B cell (primary cell): ENCODE data around the gene NBPF3. TPM values are rescaled to one million over a fixed set of nuclear protein-coding genes. Genes with fewer than 3 reads are reported as not detected.
"Not testable (repeated sequence)": the region's sequence is repeated elsewhere in the genome, so short reads cannot be mapped to it uniquely, and the experiment has no call there.

Experiments
- ATAC-seq: fragments of 200-7000 bp; cut with Tn5 transposase; one replicate; pipeline ENCODE4 v1.10.0; 2021; ENCODE audit warnings: low read depth, mild to moderate bottlenecking, moderate number of reproducible peaks, moderate library complexity
- CTCF ChIA-PET: fragments of 350-600 bp; sonication (Branson Sonifier 250); formaldehyde crosslinking; loops from one replicate; lab custom pipeline; 2021; ENCODE audit warnings: antibody characterized with exemption, inconsistent platforms; lab: Charles Lee
- POLR2A ChIA-PET: fragments of 350-600 bp; sonication (Branson Sonifier 250); formaldehyde crosslinking; loops from one replicate; lab custom pipeline; 2021; ENCODE audit warnings: antibody characterized with exemption; lab: Charles Lee
- DNase-seq: peaks from one replicate; pipeline ENCODE4 v3.0.0; 2013
- H2AFZ ChIP-seq: 2 replicates; pipeline ENCODE4 v1.6.1; 2012; ENCODE audit warnings: mild to moderate bottlenecking, low read depth, low read length; ENCODE audit not compliant: insufficient read depth, poor library complexity, severe bottlenecking
- H3K27ac ChIP-seq, 2 donors: 1 replicate in 1 of 2; 2 replicates in 1 of 2; pipeline ENCODE4 v1.5.1; 2012 to 2013; ENCODE audit warnings: low read length in 2 of 2, mild to moderate bottlenecking in 2 of 2, moderate library complexity in 1 of 2
- H3K27me3 ChIP-seq, 4 experiments: fragments of 200-600 bp in 1 of 4; sonication (generic) in 1 of 4; replicated peaks in 1 of 4; 1 replicate in 2 of 4; 2 replicates in 2 of 4; pipeline versions ENCODE4 v1.6.1 to v1.7.0; 2013 to 2016; ENCODE audit warnings: low read length in 3 of 4, mild to moderate bottlenecking in 2 of 4, mixed read lengths in 1 of 4, moderate library complexity in 1 of 4; ENCODE audit not compliant: insufficient read depth in 4 of 4, control insufficient read depth in 3 of 4; ENCODE audit errors: control extremely low read depth in 1 of 4
- H3K36me3 ChIP-seq, 2 experiments: replicated peaks in 1 of 2; 1 replicate in 1 of 2; 2 replicates in 1 of 2; pipeline versions ENCODE4 v1.6.1 to v1.7.1; 2013; ENCODE audit warnings: low read length in 1 of 2; ENCODE audit not compliant: insufficient read depth in 2 of 2, control insufficient read depth in 1 of 2; ENCODE audit errors: control extremely low read depth in 1 of 2, extremely low read depth in 1 of 2
- H3K4me1 ChIP-seq, 2 donors: fragments of 200-600 bp in 1 of 2; sonication (generic) in 1 of 2; 1 replicate in 1 of 2; 2 replicates in 1 of 2; pipeline versions ENCODE4 v1.5.1 to v1.6.1; 2013 to 2017; ENCODE audit warnings: low read length in 2 of 2; ENCODE audit not compliant: control insufficient read depth in 2 of 2, insufficient read depth in 2 of 2
- H3K4me2 ChIP-seq: replicated peaks from 2 replicates; pipeline ENCODE3; 2012; ENCODE audit warnings: mild to moderate bottlenecking, low read depth, low read length; ENCODE audit not compliant: poor library complexity, severe bottlenecking
- H3K4me3 ChIP-seq, 5 experiments: fragments of 200-600 bp in 1 of 5; sonication (generic) in 1 of 5; 1 replicate in 3 of 5; 2 replicates in 2 of 5; pipeline versions ENCODE4 v1.5.1 to v1.7.0; 2011 to 2016; ENCODE audit warnings: low read length in 4 of 5, mild to moderate bottlenecking in 4 of 5, low read depth in 2 of 5, control low read depth in 1 of 5, moderate library complexity in 1 of 5; ENCODE audit not compliant: insufficient read depth in 1 of 5; ENCODE audit errors: control extremely low read depth in 1 of 5, extremely low read depth in 1 of 5
- H3K79me2 ChIP-seq: fragments of 200-600 bp; sonication (generic); one replicate; pipeline ENCODE4 v1.6.0; 2016; ENCODE audit warnings: low read length; ENCODE audit not compliant: control insufficient read depth, insufficient read depth
- H3K9ac ChIP-seq: fragments of 200-600 bp; sonication (generic); 2 replicates; pipeline ENCODE4 v1.6.1; 2017; ENCODE audit warnings: mild to moderate bottlenecking, low read length, moderate library complexity
- H3K9me3 ChIP-seq, 3 donors: one replicate each; pipeline versions ENCODE4 v1.6.1 to v1.7.1; 2013; ENCODE audit warnings: low read length in 2 of 3; ENCODE audit not compliant: control insufficient read depth in 2 of 3, insufficient read depth in 1 of 3; ENCODE audit errors: control extremely low read depth in 1 of 3
- H4K20me1 ChIP-seq: 2 replicates; pipeline ENCODE4 v1.6.0; 2012; ENCODE audit warnings: mild to moderate bottlenecking, low read length; ENCODE audit not compliant: insufficient read depth, control insufficient read depth, poor library complexity, severe bottlenecking
- H3K27ac Mint-ChIP-seq: one replicate; pipeline ENCODE4 v1.8.0; 2021; ENCODE audit warnings: mixed read lengths
- H3K27me3 Mint-ChIP-seq: one replicate; pipeline ENCODE4 v1.8.0; 2021; ENCODE audit warnings: mixed read lengths
- H3K4me1 Mint-ChIP-seq: one replicate; pipeline ENCODE4 v1.8.0; 2021; ENCODE audit warnings: mixed read lengths
- H3K4me3 Mint-ChIP-seq: one replicate; pipeline ENCODE4 v1.8.0; 2021; ENCODE audit warnings: mixed read lengths
- H3K9me3 Mint-ChIP-seq: one replicate; pipeline ENCODE4 v1.8.0; 2022; ENCODE audit warnings: mixed read lengths; ENCODE audit not compliant: insufficient read depth
- EZH2 ChIP-seq: IDR thresholded peaks from 2 replicates; pipeline ENCODE4 v1.6.1; 2012; ENCODE audit warnings: borderline replicate concordance, low read depth, mild to moderate bottlenecking, moderate library complexity, low read length; ENCODE audit not compliant: insufficient read depth, poor library complexity, severe bottlenecking
- WGBS: methylation state at CpG from one replicate; pipeline ENCODE4 v1.1.5; 2013; ENCODE audit warnings: missing lambda C conversion rate; ENCODE audit not compliant: insufficient coverage; 5-methylcytosine and 5-hydroxymethylcytosine counted together
- intact Hi-C: fragments of 100-400 bp; cut with micrococcal nuclease; formaldehyde crosslinking; loops from one replicate; pipeline ENCODE4 v1.10.0; 2022
- polyA plus RNA-seq: library from polyadenylated mRNA; depleted of rRNA; stranded (reverse); fragments of >200 nt; gene quantifications from 2 replicates; pipeline ENCODE4 v1.2.3, GENCODE V29; 2012
- total RNA-seq, 2 donors: library from RNA; stranded (reverse); fragments of 120-200 nt in 1 of 2; gene quantifications; 1 replicate in 1 of 2; 2 replicates in 1 of 2; pipeline versions ENCODE4 v1.2.3 to v1.2.4, GENCODE V29; 2013 to 2022
- TF ChIP-seq, protein P1 (sequence below): fragments of 200-600 bp; IDR thresholded peaks from one replicate; pipeline ENCODE4 v1.8.0; 2022; ENCODE audit warnings: antibody characterized with exemption, mild to moderate bottlenecking

Gene NBPF3
- total and polyA plus RNA-seq, 2 donors (not counting 1 experiment from before 2014, with no cell fraction given), result 2.0 to 4.2 TPM

DNA sequence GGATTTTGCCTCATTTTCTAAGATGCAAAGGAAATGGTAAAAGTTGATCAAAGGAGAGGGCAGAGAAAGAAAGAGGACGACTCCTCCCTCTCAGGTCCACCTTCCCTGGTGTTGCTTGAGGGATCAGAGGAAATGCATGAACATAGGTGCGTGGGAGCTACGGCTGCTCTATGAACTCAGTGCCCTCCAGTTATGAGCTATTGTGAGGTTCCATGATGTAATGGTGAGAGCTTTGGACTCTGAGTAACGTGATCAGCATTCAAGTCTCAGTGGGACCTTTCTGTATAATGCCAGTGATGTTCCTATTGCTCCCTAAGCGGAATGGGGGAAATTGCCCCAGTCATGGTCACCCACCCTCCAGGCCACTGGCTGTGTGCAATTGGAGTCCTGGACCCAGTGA lies 25.9 kb upstream of the NBPF3 start:
- H3K9me3 ChIP-seq, result no peaks in the 10 kb centered on the region
- no peak overlapping the region for H2AFZ ChIP-seq
- no peaks in the 10 kb centered on the region for H3K4me1 ChIP-seq
- CTCF ChIA-PET, result no interaction called here
- no peak overlapping the region for H3K27ac ChIP-seq
- H3K4me2 ChIP-seq, result no peak overlapping the region
- H3K27me3 Mint-ChIP-seq, result peaks cover 21% of the 10 kb centered on the region
- H3K4me3 Mint-ChIP-seq, result no peak overlapping the region
- no peak overlapping the region for H3K4me3 ChIP-seq
- no peaks in the 10 kb centered on the region for H3K9me3 Mint-ChIP-seq
- no peaks in the 10 kb centered on the region for H4K20me1 ChIP-seq
- intact Hi-C loops, result no loop called here
- H3K9ac ChIP-seq, result no peak overlapping the region
- POLR2A ChIA-PET, result no interaction called here
- peaks cover 0 to 2% (median 0%) of the 10 kb centered on the region in 4 experiments for H3K27me3 ChIP-seq
- TF ChIP-seq EZH2, result no peak
- TF ChIP-seq, protein P1, sequence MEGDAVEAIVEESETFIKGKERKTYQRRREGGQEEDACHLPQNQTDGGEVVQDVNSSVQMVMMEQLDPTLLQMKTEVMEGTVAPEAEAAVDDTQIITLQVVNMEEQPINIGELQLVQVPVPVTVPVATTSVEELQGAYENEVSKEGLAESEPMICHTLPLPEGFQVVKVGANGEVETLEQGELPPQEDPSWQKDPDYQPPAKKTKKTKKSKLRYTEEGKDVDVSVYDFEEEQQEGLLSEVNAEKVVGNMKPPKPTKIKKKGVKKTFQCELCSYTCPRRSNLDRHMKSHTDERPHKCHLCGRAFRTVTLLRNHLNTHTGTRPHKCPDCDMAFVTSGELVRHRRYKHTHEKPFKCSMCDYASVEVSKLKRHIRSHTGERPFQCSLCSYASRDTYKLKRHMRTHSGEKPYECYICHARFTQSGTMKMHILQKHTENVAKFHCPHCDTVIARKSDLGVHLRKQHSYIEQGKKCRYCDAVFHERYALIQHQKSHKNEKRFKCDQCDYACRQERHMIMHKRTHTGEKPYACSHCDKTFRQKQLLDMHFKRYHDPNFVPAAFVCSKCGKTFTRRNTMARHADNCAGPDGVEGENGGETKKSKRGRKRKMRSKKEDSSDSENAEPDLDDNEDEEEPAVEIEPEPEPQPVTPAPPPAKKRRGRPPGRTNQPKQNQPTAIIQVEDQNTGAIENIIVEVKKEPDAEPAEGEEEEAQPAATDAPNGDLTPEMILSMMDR, result no peak
- H3K36me3 ChIP-seq, result no peaks in the 10 kb centered on the region
- ATAC-seq (no peak), DNase-seq (no peak)
- no peaks in the 10 kb centered on the region for H3K79me2 ChIP-seq
- no peak overlapping the region for H3K27ac Mint-ChIP-seq
- WGBS, result 91% methylated on average over 4 of the region's 5 CpGs
- peaks cover 1% of the 10 kb centered on the region for H3K4me1 Mint-ChIP-seq

DNA sequence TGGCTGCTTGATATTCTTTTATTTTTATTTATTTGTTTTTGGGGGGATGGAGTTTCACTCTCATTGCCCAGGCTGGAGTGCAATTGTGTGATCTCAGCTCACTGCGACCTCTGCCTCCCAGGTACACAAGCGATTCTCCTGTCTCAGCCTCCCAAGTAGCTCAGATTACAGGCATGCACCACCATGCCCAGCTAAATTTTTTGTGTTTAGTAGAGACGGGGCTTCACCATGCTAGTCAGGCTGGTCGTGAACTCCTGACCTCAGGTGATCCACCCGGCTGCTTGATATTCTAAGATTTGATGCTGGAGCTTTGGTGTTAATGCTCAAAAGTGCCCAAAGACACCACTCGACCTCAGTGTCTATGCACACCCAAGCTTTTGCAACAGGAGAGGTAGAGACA lies 19.6 kb upstream of the NBPF3 start:
- ATAC-seq, H3K27ac ChIP-seq, H3K36me3 ChIP-seq, POLR2A ChIA-PET, H3K4me3 Mint-ChIP-seq, H3K4me3 ChIP-seq, H3K9me3 Mint-ChIP-seq, H3K27me3 ChIP-seq, H4K20me1 ChIP-seq, H3K9ac ChIP-seq, CTCF ChIA-PET, H3K4me2 ChIP-seq, DNase-seq, H2AFZ ChIP-seq, intact Hi-C loops, H3K9me3 ChIP-seq, H3K27ac Mint-ChIP-seq, H3K4me1 ChIP-seq, H3K4me1 Mint-ChIP-seq, H3K79me2 ChIP-seq: not testable (repeated sequence)
- peaks cover 37% of the 10 kb centered on the region for H3K27me3 Mint-ChIP-seq
- WGBS, result 100% methylated on average over 2 of the region's 6 CpGs

DNA sequence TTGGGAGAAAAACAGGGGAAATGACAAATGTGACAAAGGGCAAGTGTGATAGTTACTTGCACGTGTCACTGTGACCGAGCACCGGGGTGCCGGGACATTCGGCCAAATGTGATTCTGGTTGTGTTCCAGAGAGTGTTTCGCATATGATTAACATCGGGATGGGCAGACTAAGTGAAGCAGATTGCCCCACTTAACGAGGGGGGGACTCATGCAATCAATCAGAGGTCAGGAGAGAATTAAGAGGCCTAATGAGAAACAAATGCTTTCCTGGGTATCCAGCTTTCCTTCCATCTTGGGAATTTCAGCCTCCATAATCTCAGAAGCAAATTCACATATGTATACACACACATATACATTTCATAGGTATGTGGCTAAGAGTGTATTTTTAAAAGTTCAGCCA lies 18.6 kb upstream of the NBPF3 start:
- POLR2A ChIA-PET, H4K20me1 ChIP-seq, H3K4me3 Mint-ChIP-seq, CTCF ChIA-PET, ATAC-seq, H2AFZ ChIP-seq, H3K9me3 ChIP-seq, H3K4me3 ChIP-seq, H3K9me3 Mint-ChIP-seq, DNase-seq, H3K27ac ChIP-seq, H3K79me2 ChIP-seq, H3K9ac ChIP-seq, intact Hi-C loops, H3K27ac Mint-ChIP-seq, H3K4me2 ChIP-seq, H3K4me1 Mint-ChIP-seq, H3K27me3 ChIP-seq, H3K36me3 ChIP-seq, H3K4me1 ChIP-seq: not testable (repeated sequence)
- peaks cover 35% of the 10 kb centered on the region for H3K27me3 Mint-ChIP-seq
- WGBS, result 78% methylated on average over 7 of the region's 8 CpGs
